Activated naive CD4-positive, alpha-beta T cell treated with anti-CD3 and anti-CD28 coated beads, Interleukin-2, amount 50 U/mL, for 72 hours (primary cell): ENCODE data around the gene FAT2. TPM values are rescaled to one million over a fixed set of nuclear protein-coding genes. Genes with fewer than 3 reads are reported as not detected.
A peak's percentile ranks its signal among the peaks of the same experiment; 100 is the strongest.

Source experiments
- ATAC-seq, 2 donors: fragments of 150-1000 bp; cut with Tn5 transposase; 2 replicates each; pipeline ENCODE4 v1.10.0; 2021; ENCODE audit warnings: mild to moderate bottlenecking in 2 of 2, moderate library complexity in 2 of 2
- DNase-seq, 2 donors: peaks; one replicate each; pipeline ENCODE4 v3.0.0; 2021 to 2022; ENCODE audit warnings: low spot score in 2 of 2
- H3K27ac Mint-ChIP-seq, 2 donors: one replicate each; pipeline ENCODE4 v1.8.0; 2022; ENCODE audit warnings: mild to moderate bottlenecking in 2 of 2, mixed read lengths in 2 of 2
- H3K36me3 Mint-ChIP-seq, 2 donors: one replicate each; pipeline ENCODE4 v1.8.0; 2022; ENCODE audit warnings: mixed read lengths in 2 of 2
- H3K9me3 Mint-ChIP-seq, 2 donors: one replicate each; pipeline ENCODE4 v1.8.0; 2022; ENCODE audit warnings: mixed read lengths in 2 of 2
- total RNA-seq, 2 donors: library from RNA; stranded (reverse); gene quantifications; one replicate each; pipeline ENCODE4 v1.2.3, GENCODE V29; 2022

FAT2 gene, protein sequence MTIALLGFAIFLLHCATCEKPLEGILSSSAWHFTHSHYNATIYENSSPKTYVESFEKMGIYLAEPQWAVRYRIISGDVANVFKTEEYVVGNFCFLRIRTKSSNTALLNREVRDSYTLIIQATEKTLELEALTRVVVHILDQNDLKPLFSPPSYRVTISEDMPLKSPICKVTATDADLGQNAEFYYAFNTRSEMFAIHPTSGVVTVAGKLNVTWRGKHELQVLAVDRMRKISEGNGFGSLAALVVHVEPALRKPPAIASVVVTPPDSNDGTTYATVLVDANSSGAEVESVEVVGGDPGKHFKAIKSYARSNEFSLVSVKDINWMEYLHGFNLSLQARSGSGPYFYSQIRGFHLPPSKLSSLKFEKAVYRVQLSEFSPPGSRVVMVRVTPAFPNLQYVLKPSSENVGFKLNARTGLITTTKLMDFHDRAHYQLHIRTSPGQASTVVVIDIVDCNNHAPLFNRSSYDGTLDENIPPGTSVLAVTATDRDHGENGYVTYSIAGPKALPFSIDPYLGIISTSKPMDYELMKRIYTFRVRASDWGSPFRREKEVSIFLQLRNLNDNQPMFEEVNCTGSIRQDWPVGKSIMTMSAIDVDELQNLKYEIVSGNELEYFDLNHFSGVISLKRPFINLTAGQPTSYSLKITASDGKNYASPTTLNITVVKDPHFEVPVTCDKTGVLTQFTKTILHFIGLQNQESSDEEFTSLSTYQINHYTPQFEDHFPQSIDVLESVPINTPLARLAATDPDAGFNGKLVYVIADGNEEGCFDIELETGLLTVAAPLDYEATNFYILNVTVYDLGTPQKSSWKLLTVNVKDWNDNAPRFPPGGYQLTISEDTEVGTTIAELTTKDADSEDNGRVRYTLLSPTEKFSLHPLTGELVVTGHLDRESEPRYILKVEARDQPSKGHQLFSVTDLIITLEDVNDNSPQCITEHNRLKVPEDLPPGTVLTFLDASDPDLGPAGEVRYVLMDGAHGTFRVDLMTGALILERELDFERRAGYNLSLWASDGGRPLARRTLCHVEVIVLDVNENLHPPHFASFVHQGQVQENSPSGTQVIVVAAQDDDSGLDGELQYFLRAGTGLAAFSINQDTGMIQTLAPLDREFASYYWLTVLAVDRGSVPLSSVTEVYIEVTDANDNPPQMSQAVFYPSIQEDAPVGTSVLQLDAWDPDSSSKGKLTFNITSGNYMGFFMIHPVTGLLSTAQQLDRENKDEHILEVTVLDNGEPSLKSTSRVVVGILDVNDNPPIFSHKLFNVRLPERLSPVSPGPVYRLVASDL (N-terminal part only)
- not detected for total RNA-seq

- peak within 1 kb of the TSS in 1 of 2 donors; percentile 22 for H3K27ac Mint-ChIP-seq
- H3K36me3 Mint-ChIP-seq: no peaks in the 10 kb centered on the region
- H3K9me3 Mint-ChIP-seq: no peaks in the 10 kb centered on the region
- no peak for DNase-seq
- ATAC-seq: peak in 1 of 2 donors; percentile 41
Measured at GRCh38 chr5:151591144-151591819, at the start of gene FAT2. TSS of gene FAT2 (minus strand) at chr5:151591331. CDS start at chr5:151568931, 22,400 bp downstream.

GRCh38 chr5:151638619-151639018, 47.5 kb upstream of the FAT2 start:
- no peak for ATAC-seq
- no peaks in the 10 kb centered on the region for H3K9me3 Mint-ChIP-seq
- H3K27ac Mint-ChIP-seq: no peak overlapping the region
- no peak for DNase-seq
- no peaks in the 10 kb centered on the region for H3K36me3 Mint-ChIP-seq

DNA sequence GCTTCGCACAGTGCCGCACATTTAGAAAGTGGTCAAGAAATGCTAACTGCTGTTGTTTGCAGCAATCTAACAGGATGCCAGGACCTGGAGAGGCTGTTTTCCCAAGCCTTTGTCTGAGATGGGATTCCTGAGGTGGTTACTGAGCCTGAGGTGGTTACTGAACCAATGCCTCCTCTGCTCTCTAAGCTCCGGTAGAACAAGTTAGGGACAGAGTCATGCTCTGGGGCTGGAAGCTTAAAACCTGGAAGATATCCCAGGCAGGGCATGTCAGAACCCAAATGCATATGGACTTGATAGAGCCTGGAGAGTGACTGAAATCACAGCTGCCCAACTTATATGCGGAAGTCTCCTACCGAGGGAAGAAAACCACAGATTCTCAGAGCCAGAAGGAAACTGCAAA, 46.5 kb upstream of the FAT2 start:
- DNase-seq (no peak), ATAC-seq (no peak)
- Mint-ChIP-seq H3K36me3 (no peaks in the 10 kb centered on the region), H3K27ac (no peak overlapping the region), H3K9me3 (no peaks in the 10 kb centered on the region)

DNA sequence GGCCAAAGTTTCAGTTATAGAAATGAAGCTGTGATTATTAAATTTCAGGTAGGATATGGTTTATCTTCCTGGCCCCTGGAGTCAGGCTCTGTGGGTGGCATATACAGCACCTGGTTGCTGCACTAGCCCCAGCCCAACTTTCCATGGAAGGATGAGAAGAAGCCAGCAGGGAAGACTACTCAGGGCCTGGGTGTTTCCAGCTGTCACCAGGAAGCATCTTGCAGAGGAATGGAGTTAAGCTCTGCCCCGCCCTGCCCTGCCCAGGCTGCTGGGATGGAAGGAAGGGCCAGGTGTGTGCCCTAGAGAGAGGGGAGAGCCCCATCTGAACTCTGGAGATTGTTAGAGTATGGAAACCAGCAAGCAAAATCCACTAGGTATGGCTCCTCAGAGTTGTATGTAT, 42.8 kb upstream of the FAT2 start:
- H3K27ac Mint-ChIP-seq: no peak overlapping the region
- DNase-seq: no peak
- no peaks in the 10 kb centered on the region for H3K36me3 Mint-ChIP-seq
- ATAC-seq: no peak
- no peaks in the 10 kb centered on the region for H3K9me3 Mint-ChIP-seq

DNA sequence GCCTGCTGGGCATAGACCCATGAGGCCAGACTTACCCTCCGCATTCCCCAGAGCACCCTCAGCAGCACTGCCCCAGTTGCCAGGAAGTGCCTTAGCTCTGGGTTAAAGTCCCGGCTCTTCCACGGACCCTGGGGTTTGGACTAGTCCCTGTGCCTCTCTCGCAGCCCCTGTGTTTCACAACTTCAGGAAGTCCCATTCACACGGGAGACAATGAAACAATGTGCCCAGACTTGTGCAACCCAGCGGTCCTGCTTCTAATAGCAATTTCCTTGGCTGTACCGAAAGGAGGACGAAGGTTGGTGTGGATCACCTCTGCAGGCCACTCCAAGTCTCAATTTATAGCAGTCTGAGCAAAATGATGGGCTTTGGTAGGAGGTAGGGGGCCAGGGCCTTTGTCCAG, 41.8 kb upstream of the FAT2 start:
- Mint-ChIP-seq H3K9me3 (no peaks in the 10 kb centered on the region), H3K27ac (no peak overlapping the region), H3K36me3 (no peaks in the 10 kb centered on the region)
- ATAC-seq (no peak), DNase-seq (no peak)

DNA sequence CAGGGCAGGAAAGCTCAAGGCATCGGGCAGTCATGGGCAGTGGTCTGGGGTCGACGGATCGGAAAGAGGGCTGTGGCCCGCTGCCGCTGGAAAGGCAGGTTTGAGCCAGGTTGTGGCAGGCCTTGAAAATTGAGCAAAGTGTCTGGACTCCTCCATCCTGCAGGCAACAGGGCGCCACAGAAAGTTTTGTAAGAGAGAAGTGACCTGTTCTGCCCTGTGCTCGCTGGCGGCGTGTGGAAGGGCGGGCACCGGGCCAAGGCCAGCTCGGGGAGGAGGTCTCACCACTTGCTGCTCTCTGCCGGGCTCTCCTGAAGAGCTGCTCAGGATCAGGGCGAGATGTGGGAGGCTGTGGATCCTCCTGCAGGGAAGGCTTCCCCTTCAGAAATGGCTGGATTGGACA, 41.4 kb upstream of the FAT2 start:
- DNase-seq (no peak), ATAC-seq (no peak)
- no peaks in the 10 kb centered on the region for H3K36me3 Mint-ChIP-seq
- H3K9me3 Mint-ChIP-seq: no peaks in the 10 kb centered on the region
- H3K27ac Mint-ChIP-seq: no peak overlapping the region

- DNase-seq: no peak
- H3K27ac Mint-ChIP-seq: no peak overlapping the region
- ATAC-seq: no peak
- no peaks in the 10 kb centered on the region for H3K9me3 Mint-ChIP-seq
- H3K36me3 Mint-ChIP-seq: no peaks in the 10 kb centered on the region
Measured at GRCh38 chr5:151631941-151632340, 40.8 kb upstream of the FAT2 start.

- Mint-ChIP-seq H3K27ac (no peak overlapping the region), H3K36me3 (no peaks in the 10 kb centered on the region), H3K9me3 (no peaks in the 10 kb centered on the region)
- no peak for DNase-seq
- ATAC-seq: no peak
Measured at GRCh38 chr5:151630088-151630487, 39.0 kb upstream of the FAT2 start.

DNA sequence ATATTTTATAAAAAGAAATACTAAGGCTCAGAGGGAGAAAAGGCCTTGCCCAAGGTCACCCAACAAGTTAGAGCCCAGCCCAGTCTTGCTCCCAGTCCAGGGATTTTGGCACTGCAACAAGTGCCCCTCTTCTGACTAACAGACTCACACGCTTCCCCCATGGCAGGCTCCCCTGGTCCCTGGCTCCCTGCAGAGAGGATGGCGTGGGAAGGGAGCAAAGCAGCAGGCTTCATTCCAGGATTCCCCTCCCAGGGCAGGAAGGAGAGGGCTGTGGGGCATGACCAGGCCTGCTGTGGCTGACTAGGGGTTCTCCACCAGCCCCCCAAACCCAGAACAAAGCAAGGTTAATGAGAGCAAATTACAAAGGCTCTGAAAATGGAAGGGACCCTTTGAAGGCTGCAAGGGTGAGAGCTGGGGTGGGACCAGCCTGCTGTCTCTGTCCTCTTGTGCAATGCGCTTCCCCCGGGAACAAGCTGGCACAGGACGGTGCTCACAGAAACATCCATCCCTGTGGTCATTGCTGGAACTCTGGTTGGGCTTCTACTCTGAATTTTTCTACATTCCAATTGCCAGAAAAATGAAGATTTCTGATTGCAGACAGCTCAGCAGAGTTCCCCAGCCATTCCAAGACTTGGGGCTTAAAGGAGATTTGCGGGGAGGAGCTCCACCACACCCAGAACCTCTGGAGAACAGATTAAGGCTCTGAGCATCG, 37.1 kb upstream of the FAT2 start:
- no peak overlapping the region for H3K27ac Mint-ChIP-seq
- H3K9me3 Mint-ChIP-seq: no peaks in the 10 kb centered on the region
- no peak for ATAC-seq
- H3K36me3 Mint-ChIP-seq: no peaks in the 10 kb centered on the region
- no peak for DNase-seq

DNA sequence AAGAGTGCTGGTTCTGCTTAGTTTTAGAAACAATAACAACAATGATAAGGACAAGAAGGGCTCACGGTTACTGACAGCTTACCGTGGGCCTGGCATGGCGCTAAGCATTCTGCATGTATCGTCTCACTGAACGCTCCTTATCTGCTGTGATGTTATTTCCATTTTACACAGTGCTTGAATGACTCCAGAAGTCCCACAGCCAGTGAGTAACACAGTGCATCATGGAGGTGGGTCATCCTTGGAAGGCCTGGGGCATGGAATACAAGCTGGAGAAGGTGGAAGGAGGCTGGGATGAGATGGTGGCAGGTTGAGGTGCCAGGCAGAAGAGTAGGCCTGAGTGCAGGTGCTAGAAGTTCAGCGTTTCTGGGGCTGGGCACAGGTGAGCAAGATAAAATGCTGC, 36.5 kb upstream of the FAT2 start:
- ATAC-seq (no peak), DNase-seq (no peak)
- Mint-ChIP-seq H3K36me3 (no peaks in the 10 kb centered on the region), H3K9me3 (no peaks in the 10 kb centered on the region), H3K27ac (no peak overlapping the region)

GRCh38 chr5:151625285-151625684, 34.2 kb upstream of the FAT2 start:
- ATAC-seq (no peak), DNase-seq (no peak)
- Mint-ChIP-seq H3K36me3 (no peaks in the 10 kb centered on the region), H3K9me3 (no peaks in the 10 kb centered on the region), H3K27ac (no peak overlapping the region)

GRCh38 chr5:151624476-151624875, 33.3 kb upstream of the FAT2 start:
- Mint-ChIP-seq H3K27ac (no peak overlapping the region), H3K36me3 (no peaks in the 10 kb centered on the region), H3K9me3 (no peaks in the 10 kb centered on the region)
- ATAC-seq (no peak), DNase-seq (no peak)

DNA sequence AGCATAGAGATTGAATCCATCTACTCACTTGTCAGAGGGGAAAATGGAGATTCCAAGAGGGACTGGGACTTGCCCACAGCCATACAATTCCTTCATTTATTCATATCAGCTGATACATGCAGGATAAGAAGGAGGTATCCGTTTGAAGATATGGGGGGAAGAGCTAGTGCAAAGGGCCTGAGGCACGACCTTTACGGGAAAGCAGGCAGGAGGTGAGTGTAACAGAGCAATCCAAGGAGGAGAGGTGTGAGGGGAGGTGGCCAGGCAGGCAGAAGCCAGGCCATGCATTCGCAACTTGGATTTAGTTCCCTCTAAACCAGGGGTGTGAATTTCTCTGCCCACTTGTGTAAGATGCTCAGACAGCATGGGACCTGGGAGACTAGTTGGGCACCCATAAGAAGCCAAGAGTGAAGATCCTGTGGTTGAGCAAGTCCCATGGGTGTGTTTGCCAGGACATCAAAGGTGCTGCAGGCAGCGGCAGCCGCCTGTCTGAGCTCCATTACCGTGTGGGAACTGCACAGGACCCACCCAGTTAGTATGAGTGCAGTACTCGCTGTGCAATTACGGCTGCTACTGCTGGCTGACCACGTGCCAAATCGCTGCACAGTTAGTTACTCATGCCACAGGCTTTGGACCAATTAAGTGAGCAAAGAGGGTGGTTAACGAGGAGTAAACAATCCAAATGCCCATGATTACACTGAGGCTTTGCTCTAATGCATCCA, 31.4 kb upstream of the FAT2 start:
- ATAC-seq (no peak), DNase-seq (no peak)
- Mint-ChIP-seq H3K27ac (peak overlapping the region in 1 of 2 donors; percentile 4), H3K9me3 (no peaks in the 10 kb centered on the region), H3K36me3 (no peaks in the 10 kb centered on the region)

GRCh38 chr5:151620461-151620840, 29.3 kb upstream of the FAT2 start:
- Mint-ChIP-seq H3K36me3 (no peaks in the 10 kb centered on the region), H3K27ac (peak overlapping the region in 1 of 2 donors; percentile 8), H3K9me3 (no peaks in the 10 kb centered on the region)
- no peak for DNase-seq
- no peak for ATAC-seq

GRCh38 chr5:151619812-151620460, 28.8 kb upstream of the FAT2 start:
- no peak overlapping the region for H3K27ac Mint-ChIP-seq
- no peaks in the 10 kb centered on the region for H3K9me3 Mint-ChIP-seq
- DNase-seq: no peak
- no peak for ATAC-seq
- H3K36me3 Mint-ChIP-seq: no peaks in the 10 kb centered on the region
